NCI-H128 (cell line): ENCODE results near the gene RPL36A.

ENCODE experiments used
- DNase-seq: peaks from one replicate; lab custom pipeline; 2025; ENCODE audit not compliant: unreplicated experiment; lab: John Stamatoyannopoulos, UW

Gene RPL36A

DNA sequence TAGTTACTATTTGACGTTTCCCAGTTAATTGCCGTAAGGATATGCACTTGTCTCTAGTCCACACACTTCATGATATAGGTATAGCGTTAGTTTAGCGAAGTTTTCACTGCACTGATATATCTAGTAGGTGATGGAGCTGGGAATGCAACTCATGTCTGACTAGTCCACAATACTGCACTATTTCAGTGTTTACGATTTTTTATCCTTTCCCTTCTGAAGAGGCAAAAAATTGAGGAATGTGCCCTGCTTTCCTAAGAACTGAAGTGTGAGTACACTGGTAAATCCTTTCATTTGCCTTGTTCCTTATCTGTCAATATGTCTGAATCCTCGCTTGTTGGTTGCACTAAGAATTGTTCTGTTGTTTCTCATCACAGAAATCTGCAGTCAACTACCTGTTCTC, 1.0 kb downstream of the RPL36A start:
- no peak for DNase-seq

GRCh38 chrX:101393530-101394305, 2.9 kb downstream of the RPL36A start:
- no peak for DNase-seq

DNA sequence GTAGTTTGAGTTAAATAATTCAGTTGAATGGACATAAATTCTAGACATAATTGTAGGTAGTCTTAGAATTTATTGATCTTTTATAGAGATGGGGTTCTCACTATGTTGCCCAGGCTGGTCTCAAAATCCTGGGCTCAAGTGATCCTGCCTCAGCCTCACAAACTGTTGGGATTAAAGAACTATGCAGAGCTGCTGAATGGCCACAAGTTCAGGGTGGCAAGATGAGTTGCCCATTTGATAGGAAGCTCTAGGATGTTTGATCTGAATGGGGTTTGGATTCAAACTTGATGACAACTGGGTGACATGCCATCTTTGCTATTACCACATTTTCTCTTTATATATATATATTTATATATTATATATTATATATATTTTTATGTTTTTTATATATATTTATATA, 3.6 kb downstream of the RPL36A start:
- DNase-seq: no peak

DNA sequence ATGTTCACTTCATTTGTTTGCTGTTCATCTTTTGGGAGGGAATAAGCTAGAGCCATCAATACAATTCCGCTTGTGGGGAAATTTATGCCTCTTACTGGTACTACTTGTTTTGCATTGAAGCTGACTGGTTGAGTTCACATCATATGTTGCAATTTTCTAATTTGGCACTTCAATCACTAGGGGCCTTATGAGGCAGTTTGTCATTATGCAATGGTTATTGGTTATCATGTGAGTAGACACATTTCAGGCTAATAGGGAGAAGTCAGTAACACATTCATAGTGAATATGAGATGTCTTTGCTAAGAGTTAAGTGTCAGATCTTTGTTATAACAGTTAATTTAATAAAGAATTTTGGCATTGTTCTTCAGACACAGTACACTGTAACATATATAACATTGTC, 5.0 kb downstream of the RPL36A start:
- DNase-seq: no peak

- DNase-seq: no peak
These were observed 7.0 kb downstream of the RPL36A start for GRCh38 chrX:101397779-101398178.

DNA sequence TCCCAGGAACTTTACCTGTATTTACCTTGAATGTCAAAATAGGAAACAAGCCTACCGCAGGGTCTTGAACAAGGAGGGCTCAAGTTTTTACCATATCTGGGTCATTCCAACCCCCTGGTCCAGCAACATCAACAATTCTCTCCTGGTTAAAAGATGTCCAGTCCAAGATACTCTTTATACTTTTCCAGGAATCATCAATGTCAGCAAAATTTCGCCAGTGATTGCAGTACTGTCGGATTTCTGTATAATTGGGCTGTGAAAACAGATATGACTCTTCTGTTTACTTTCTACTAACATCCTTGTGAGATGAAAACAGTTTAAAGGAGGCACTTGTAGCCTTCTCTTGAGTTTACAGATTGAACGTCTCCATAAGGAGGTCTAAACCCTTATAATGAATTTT, 7.9 kb downstream of the RPL36A start:
- no peak for DNase-seq

- DNase-seq: no peak
These were observed 9.0 kb downstream of the RPL36A start for GRCh38 chrX:101399825-101400224.

DNA sequence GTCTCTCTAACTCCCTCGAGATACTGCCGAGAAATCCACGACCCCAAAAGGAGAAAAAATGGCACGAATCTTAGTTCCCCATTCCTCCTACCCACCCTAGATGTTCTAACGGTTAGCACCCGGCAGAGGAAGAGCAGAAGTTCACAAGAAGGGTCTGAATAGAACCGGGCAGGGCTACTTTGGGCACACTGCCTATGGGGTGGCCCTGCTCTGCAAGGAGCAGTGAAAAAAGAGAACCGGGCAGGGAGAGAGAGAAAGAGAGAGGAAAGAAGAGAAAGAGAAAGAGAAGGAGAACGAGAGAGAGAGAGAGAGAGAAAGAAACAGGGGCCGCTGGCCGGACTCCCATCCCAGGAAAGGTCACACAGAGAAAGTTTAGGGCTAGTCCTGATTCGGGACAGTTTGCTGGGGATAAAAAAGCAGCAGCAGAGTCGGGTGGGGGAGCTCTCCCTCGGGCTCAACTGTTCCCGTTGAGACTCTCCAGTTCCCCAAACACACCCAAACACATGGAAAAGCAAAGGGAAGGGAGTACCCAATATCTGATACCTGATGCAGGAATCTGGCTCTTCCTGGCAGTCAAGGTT, 16.4 kb downstream of the RPL36A start:
- no peak for DNase-seq

DNA sequence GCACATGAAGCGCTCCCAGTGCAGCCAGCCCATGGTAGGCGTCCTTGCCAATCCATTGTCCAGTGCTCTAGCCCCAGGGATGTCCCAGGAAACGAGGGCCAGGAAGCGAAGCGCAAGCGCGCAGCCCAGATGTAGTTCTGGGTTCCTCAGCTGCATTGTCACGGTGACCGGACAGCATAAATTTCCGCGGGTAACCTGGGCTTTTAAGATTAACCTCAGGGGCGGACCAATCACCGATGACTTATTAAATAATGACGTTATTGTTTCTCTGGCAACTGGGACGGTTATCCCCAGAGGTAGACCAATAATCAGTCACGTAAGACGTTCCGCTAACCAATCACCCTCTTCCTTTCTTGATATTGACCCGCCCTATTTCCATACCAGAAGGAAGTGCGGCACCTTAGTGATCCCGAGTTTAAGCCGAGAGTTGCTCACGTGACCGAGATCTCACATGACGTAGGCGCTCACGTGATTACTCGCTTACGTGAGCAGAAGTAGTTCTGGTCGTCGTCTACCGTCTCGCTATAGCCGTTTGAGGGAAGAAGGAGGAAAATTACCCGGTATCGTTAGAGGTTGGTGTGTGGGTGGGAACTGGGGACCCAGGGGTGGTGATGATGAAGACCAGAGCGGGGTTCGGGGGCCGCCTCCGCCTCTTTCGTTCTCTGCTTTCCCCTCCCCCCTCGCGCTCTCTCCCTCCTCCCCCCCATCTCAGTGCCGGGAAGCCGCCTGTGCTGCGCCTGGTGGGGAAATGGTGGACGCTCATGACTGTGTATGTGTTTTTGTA, 17.1 kb downstream of the RPL36A start, which contains the start of the genes GLA and HNRNPH2:
Gene GLA (minus strand): TSS at position 178 of the 784 bp plus-strand sequence. CDS start 22 bp downstream, at position 156.
Gene HNRNPH2 (plus strand): TSS at position 475 of the 784 bp plus-strand sequence. CDS start 3,767 bp downstream, outside the sequence.
- DNase-seq: peak; percentile 91

- DNase-seq: no peak
These were observed 17.7 kb downstream of the RPL36A start for GRCh38 chrX:101408532-101408841.

- no peak for DNase-seq
These were observed 18.2 kb downstream of the RPL36A start for GRCh38 chrX:101409043-101409442.

- DNase-seq: no peak
These were observed 19.6 kb downstream of the RPL36A start for GRCh38 chrX:101410461-101410860.

DNA sequence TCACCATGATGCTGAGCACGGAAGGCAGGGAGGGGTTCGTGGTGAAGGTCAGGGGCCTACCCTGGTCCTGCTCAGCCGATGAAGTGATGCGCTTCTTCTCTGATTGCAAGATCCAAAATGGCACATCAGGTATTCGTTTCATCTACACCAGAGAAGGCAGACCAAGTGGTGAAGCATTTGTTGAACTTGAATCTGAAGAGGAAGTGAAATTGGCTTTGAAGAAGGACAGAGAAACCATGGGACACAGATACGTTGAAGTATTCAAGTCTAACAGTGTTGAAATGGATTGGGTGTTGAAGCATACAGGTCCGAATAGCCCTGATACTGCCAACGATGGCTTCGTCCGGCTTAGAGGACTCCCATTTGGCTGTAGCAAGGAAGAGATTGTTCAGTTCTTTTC, 21.2 kb downstream of the RPL36A start:
- DNase-seq: no peak

DNA sequence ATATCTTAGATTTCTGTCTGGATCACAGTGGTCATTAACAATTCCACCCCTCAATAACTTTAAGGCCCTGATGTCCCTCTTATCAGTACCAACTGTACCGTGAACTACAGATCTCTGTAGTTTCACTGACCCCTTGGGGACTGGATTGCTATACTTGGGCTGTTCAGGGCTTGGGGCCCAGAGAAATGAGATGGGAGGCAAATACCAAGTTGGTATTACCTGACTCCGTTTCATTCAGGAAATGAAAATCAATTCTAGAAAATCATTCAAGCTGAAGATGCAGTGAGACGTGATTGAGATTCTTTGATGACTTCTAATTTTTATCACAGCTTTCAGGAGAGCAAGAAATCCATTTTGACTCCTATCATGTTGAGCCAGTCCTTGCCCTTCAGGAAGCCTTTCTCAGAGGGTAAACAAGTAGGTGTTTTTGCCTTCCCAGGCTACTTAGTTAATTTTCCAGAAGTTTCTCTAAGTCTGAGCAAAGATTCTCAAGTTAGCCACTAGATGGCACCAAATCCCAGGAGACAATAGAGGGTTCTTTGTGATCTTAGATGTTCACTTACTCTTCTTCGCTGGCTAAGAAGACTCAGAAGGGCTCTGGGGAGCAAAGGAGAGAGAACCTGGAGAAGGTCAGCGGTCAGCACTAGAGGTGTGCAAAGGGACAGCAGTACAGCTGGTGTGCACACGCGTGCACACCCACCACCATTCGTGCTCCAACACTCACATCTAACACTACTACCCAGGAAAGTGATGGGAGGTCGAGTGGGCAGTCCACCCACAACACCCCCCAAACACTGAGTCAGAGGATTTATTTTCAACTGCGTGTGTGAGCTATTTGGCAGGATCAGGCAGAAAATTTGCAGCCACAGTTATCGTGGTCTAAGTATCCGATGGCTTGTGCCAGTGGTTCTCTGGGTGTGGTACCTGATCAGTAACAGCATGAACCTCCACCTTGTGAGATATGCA, 24.7 kb downstream of the RPL36A start:
- DNase-seq: peak; percentile 24

DNA sequence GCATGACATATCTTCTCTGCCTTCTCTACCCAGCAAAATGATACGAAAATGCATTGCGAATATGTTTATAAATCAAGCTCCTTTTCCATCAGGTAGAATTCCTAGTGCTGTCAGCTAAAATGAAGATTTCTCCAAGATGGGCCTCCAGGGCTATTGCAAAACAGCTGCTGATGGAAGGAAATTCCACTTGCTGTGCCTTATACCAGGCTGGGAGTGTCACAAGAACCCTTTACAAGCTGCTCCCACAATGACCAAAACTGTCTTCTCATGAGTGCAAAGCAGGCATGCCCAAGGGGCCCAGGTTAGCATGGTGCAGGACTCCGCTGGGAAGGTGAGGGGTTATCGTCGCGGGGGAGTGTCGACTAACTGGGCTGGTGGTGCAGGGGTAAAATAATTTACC, 25.9 kb downstream of the RPL36A start:
- DNase-seq: no peak

DNA sequence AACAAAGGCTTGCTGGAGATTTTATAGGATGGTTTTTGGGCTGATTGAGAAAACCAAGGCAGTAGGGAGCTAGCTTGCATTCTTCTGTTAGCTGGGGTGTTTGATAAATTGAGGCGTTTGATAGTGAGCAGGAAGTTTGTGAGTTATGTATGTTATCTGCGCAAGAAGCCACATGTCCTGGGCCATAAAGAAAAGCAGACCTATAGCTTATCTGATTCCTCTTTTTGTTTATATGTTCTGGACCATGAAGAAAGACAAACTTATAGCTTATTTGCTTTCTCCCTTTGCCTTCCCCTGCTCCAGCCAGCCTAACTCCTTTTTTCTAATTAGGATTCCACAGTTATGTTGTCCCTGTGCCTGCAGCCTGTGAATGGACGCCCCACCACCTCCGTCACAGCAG, 26.4 kb downstream of the RPL36A start:
- no peak for DNase-seq

DNA sequence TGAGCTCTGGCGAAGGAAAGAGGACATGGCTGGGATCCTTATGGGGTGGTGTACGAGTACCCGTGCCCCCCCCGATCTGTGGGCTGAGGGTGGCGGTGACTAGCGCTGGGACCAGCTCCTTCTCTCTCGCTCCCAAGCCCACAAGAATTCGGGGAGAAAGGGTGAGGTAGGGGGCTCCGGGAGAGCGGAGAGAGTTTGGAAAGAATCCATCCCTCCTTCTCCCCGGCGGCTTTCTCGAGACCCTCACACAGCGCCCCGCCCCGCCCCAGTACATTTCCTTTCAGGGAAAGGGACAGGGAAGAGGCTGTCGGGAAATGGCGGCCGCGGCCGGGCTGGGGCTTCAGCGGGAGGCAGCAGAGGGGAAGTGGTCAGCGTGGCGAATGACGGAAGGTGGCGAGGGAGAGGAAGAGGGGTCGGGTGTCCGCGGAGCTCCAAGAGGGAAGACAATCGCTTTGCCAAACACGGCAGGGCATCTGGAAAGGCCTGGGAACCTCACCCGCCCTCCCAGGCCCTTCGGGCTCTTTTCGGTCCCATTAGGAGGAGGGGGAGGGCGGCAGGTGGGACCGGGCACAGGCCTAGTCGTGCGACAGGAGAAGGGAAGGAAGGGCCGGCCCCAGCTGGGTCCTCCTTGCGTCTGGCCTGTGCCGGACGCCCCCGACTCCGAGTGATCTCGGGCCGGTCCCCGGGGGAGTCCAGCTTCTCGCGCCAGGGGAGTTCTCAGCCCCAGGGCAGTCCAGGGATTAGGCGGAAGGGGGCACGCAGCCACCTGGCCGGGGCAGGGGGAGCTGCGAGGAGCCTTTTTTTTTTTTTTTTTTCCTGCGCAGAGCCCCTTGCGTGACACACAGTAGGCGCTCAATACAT, 27.4 kb downstream of the RPL36A start:
- DNase-seq: no peak

GRCh38 chrX:101419489-101419888, 28.7 kb downstream of the RPL36A start:
- no peak for DNase-seq

DNA sequence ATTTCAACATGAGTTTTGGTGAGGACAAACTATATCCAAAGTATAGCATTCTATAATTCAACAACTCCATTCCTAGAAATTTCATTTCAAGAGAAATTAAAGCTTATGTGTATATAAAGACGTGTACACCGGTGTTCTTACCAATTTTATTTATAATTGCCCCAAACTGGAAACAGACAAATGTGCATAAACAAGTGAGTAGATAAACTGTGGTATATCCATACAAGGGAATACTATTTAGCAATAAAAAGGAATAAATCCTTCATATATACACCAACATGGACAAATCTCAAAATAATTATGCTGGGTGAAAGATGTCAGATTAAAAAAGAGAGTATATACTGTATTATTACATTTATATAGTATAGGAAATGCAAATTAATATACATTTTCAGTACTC, 37.1 kb downstream of the RPL36A start:
- DNase-seq: no peak

DNA sequence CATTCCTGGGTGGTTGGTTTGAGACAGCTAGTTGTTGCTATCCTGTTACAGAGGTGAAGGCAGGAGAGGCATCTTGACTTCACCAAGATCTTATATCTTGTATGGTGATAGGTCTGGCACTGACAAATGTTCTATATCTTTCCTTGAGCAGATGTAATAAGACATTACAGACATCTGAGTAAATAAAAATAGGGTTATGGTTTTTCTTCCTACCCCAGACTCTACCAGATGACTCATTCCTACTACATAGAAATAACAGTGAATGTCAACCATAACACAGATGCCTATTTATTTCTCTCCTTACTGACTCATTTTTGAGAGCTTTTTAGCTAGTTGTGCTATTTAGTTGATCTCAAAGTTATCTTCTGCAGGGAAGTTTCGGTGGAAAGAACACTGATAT, 39.1 kb downstream of the RPL36A start:
- no peak for DNase-seq
